Inflammatory macrophage treated with lipopolysaccharide for 4 hours (primary cell): ENCODE data around the gene ERC2.
"Not testable (repeated sequence)": the region's sequence is repeated elsewhere in the genome, so short reads cannot be mapped to it uniquely, and the experiment has no call there.

Source experiments
- DNase-seq: peaks from one replicate; pipeline ENCODE4 v3.0.0-alpha.2; 2020

ERC2 gene

DNA sequence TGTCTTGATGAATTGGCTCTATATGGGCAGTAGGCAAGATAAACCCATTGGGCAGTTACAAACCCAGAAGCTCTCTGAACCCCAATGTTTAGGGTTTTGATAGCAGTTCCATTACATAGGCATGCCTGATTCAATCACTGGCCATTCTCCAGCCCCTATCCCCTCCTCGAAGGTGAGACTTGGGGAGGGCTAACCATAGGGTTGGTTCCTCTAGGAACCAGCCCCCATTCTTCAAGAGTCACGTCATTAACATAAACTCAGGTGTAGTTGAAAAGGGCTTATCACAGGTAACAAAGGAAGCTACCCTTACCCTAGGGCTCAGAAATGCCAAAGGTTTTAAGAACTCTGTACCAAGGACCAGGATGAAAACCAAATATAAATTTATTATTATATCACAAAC is 353.1 kb downstream of the ERC2 start:
- no peak for DNase-seq

DNA sequence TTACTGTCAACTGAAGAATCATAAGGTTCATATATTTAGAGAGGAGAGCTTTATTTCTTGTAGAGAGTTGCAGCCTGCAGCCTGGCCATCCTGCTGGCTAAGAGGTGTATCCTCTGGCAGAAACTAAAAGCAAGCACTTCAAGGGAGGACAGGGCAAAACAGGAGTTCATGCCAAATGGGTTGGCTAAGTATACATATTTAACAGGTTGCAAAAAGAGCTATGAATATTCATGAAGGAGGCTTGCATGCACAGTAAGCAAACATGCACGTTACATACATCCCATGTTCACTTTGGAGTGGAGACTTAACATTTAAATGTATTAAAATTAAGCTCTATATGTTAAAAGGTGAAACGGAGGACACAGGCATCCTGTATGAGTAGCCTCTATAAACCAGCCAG is 354.4 kb downstream of the ERC2 start:
- no peak for DNase-seq

GRCh38 chr3:56113231-56113630 is 355.0 kb downstream of the ERC2 start:
- no peak for DNase-seq

GRCh38 chr3:56111606-56112304 is 356.5 kb downstream of the ERC2 start:
- no peak for DNase-seq

- DNase-seq, result no peak
These were observed 357.4 kb downstream of the ERC2 start for GRCh38 chr3:56110886-56111285.

- DNase-seq, result no peak
These were observed 361.1 kb downstream of the ERC2 start for GRCh38 chr3:56107157-56107556.

- DNase-seq, result no peak
These were observed 366.2 kb downstream of the ERC2 start for GRCh38 chr3:56102032-56102431.

- DNase-seq, result no peak
These were observed 366.7 kb downstream of the ERC2 start for GRCh38 chr3:56101576-56101975.

- no peak for DNase-seq
These were observed 371.3 kb downstream of the ERC2 start for GRCh38 chr3:56096999-56097398.

- DNase-seq, result no peak
These were observed 374.1 kb downstream of the ERC2 start for GRCh38 chr3:56094170-56094569.

DNA sequence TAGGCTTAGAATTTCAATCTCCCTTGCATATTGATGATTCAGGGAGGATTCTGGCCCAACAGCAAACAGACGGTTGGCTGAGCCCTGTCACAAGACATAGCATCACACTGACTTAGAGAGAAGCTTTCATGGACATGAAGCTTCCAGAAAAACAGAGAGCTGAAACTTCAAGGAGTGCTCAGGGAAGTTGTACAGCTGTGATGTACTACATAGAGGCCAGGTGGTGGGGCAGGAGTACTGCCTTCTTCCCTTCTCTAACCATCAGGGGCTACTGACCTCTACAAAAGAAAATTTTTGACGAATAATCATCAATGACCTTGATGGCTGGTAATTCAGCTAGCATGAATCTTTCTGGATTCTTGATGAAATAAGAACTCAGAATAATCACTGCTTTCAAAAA is 378.5 kb downstream of the ERC2 start:
- DNase-seq, result no peak

GRCh38 chr3:56087451-56088053 is 380.7 kb downstream of the ERC2 start:
- DNase-seq, result no peak

DNA sequence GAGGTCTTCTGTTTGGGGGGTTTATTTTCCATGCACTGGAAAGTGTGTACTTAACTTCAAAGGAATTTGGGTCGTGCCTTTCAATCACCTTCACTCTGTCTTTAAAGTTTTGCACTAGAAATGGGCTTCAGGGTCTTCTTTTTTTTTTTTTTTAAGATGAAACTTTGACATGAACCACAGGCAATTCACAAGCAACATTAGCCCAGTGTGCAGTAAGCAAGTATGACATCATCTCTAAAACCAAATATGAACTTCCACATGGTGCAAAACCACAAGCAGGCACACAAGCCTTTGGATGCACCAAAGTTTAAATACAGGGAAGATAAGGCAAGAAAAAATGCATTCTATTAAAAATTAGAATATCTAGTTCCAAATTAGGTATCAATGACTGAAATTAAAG is 381.9 kb downstream of the ERC2 start:
- DNase-seq, result no peak

DNA sequence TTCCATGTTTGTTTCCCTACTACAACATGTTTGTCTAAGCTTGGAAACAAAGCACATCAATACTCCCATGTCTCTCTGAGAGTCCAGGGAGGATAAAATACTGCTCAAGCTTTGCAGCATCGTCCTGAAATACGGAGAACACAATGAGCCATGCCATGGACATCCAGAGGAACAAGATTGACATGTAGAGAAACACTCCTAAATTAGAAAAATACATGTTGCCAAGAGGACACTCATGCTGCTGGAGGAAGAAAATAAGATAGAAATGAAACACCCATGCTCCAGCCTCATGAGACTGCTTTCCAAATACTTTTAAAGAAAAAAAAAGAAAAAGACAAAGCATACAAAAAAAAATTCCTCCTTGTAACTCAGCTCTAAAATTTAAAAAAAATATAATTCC is 387.0 kb downstream of the ERC2 start:
- DNase-seq, result no peak

DNA sequence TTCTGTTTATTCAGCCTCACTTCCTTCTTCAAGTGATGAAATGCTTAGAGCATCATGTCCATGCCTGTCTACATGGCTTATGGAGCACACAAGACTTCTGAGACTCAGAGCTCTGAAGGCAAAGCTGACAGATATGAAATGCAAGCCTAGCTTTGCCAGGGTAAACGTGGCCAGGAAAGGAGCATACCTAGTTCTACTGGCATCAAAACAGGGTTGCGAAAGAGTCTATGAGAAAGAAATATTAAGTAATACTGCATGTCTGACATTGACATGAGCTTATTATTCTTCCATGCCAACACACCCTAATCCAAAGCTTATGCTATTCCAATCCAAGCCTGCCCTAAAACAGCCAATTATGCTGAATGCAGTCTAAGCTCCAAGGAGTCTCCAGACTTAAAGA is 391.5 kb downstream of the ERC2 start:
- DNase-seq, result no peak

DNA sequence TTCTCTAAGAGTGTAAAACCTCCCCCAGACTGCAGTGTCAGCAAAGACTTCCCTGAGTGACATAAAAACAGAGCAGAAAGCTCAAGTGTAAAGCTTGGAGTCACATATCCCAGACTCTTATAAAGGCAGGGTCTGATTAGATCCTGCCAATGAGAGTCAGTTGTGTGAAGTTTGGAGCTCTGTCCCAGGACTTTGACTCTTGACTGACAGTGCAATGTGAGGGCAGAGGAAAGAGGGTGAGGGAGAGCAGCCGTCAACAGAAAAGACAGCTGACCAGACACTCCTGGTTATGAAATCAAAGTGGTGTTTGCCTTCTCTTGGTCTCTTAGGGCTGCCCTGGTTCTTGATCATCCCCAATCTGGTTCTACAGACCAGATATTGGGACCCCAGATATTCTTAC is 393.2 kb downstream of the ERC2 start:
- no peak for DNase-seq

DNA sequence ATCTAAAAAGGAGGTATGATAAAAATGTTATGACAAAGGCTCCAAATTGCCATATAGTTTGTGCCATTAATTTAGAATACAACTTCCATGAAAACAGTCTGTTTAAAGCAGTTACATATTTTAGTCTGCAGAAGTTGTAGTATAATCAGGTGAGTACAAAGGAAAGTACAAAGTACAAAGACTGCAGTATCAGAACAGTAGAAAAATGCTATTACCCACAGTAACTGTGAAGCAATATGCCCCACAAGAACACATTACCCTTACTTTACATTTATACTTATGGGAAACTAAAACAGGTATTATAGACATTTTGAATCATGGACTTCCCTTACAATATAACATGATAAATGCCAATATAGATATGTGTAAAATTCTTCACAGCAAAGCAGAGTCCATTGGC is 398.5 kb downstream of the ERC2 start:
- DNase-seq, result no peak

DNA sequence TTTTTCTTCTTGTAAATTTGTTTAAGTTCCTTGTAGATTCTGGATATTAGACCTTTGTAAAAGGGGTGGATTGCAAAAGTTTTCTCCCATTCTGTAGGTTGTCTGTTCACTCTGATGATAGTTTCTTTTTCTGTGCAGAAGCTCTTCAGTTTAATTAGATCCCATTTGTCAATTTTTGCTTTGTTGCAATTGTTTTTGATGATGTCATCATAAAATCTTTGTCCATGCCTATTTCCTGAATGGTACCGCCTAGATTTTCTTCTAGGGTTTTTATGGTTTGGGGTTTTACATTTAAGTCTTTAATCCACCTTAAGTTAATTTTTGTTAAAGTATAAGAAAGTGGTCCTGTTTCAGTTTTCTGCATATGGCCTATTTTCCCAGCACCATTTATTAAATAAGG is 401.9 kb downstream of the ERC2 start:
- DNase-seq, result not testable (repeated sequence)

- DNase-seq, result no peak
These were observed 403.6 kb downstream of the ERC2 start for GRCh38 chr3:56064684-56065083.

- no peak for DNase-seq
These were observed 407.0 kb downstream of the ERC2 start for GRCh38 chr3:56061279-56061626.

- DNase-seq, result no peak
These were observed 407.6 kb downstream of the ERC2 start for GRCh38 chr3:56060521-56061278.

DNA sequence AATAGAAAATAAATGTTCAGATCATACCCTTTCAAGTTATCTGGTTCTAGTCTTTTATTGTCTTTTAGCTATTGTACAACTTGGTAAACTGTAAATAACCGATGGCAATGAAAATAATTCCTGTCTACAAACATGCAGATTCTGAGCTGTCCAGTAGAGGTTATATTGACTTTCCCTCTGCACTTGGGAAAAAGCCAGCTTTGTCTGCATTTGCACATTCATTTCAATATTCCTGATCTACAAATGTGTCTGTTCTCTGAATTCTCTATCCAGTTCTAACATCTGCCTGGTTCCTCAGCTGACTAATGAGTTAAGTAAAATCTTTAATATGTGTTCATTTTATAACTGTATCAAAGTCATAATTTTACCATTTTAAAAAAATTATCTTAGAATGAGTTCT is 408.5 kb downstream of the ERC2 start:
- DNase-seq, result no peak

GRCh38 chr3:56055951-56056350 is 412.3 kb downstream of the ERC2 start:
- DNase-seq, result no peak

- no peak for DNase-seq
These were observed 412.7 kb downstream of the ERC2 start for GRCh38 chr3:56055546-56055945.
